Transverse colon (tissue), 4 donors: ENCODE results near the gene EPYC. TPM values are rescaled to one million over a fixed set of nuclear protein-coding genes. Genes with fewer than 3 reads are reported as not detected.

Experiments used
- DNase-seq: peaks from one replicate; pipeline ENCODE4 v3.0.0-alpha.2; 2019
- H3K27ac ChIP-seq, 4 donors: fragments of 200-600 bp; sonication (generic); 2 replicates each; pipeline ENCODE4 v1.5.1; 2016 to 2018; ENCODE audit warnings: inconsistent platforms in 4 of 4
- H3K27me3 ChIP-seq: fragments of 200-600 bp; sonication (generic); 2 replicates; pipeline ENCODE4 v1.5.1; 2017; ENCODE audit warnings: inconsistent platforms
- H3K36me3 ChIP-seq, 4 donors: fragments of 200-600 bp; sonication (generic); 2 replicates each; pipeline ENCODE4 v1.5.1; 2017 to 2019; ENCODE audit warnings: inconsistent platforms in 4 of 4
- H3K4me1 ChIP-seq, 4 donors: fragments of 200-600 bp; sonication (generic); 2 replicates each; pipeline ENCODE4 v1.5.1; 2017 to 2020; ENCODE audit warnings: inconsistent platforms in 4 of 4
- H3K4me3 ChIP-seq, 4 donors: fragments of 200-600 bp; sonication (generic); 1 replicate in 1 of 4; 2 replicates in 3 of 4; pipeline versions ENCODE4 v1.5.1 to v1.6.1; 2017 to 2019; ENCODE audit warnings: inconsistent platforms in 4 of 4
- H3K9me3 ChIP-seq, 2 donors: fragments of 200-600 bp; sonication (generic); 2 replicates each; pipeline ENCODE4 v1.5.1; 2017 to 2019; ENCODE audit warnings: inconsistent platforms in 2 of 2
- CTCF ChIP-seq, 5 experiments: fragments of 200-600 bp in 3 of 5; fragments of 450-650 bp in 2 of 5; sonication (generic) in 3 of 5; IDR thresholded peaks; 1 replicate in 2 of 5; 2 replicates in 3 of 5; pipeline ENCODE4 v1.5.1; 2016 to 2017; ENCODE audit warnings: antibody characterized with exemption in 5 of 5, inconsistent platforms in 3 of 5, mild to moderate bottlenecking in 2 of 5, moderate library complexity in 1 of 5
- EP300 ChIP-seq: sonication (generic); formaldehyde crosslinking; IDR thresholded peaks from one replicate; pipeline ENCODE4 v1.6.1; 2017; ENCODE audit warnings: antibody characterized with exemption, low read depth
- POLR2A ChIP-seq: fragments of 450-650 bp; IDR thresholded peaks from one replicate; pipeline ENCODE4 v1.6.1; 2016; ENCODE audit warnings: antibody characterized with exemption, mild to moderate bottlenecking, moderate library complexity
- POLR2AphosphoS5 ChIP-seq, 3 donors: sonication (generic); formaldehyde crosslinking; IDR thresholded peaks; one replicate each; pipeline ENCODE4 v1.6.1; 2016; ENCODE audit warnings: antibody characterized with exemption in 3 of 3
- WGBS, 2 donors: methylation state at CpG; one replicate each; pipeline ENCODE4 v1.1.5; 2018; ENCODE audit warnings: low coverage in 1 of 2; 5-methylcytosine and 5-hydroxymethylcytosine counted together
- in situ Hi-C, 4 donors: fragments of 200-750 bp; cut with MboI; loops; one replicate each; pipeline versions ENCODE4 v1.15.0 to v1.15.1; 2017; ENCODE audit warnings: low sequenced_read_pairs in 3 of 4, low pct_ligation_motif_present in 1 of 4, low pct_unique_long_range_greater_than_20kb in 1 of 4
- intact Hi-C: fragments of 100-400 bp; cut with DNase I; formaldehyde crosslinking; loops from one replicate; pipeline ENCODE4 v1.15.1; 2023; ENCODE audit warnings: low total_unique reads
- total RNA-seq, 4 donors: library from RNA; depleted of rRNA; stranded (reverse); fragments of >200 nt; gene quantifications; one replicate each; pipeline ENCODE4 v1.1.0, GENCODE V29; 2016

Gene EPYC
- total RNA-seq, 4 donors from 2014 or later: not detected

GRCh38 chr12:90939382-90939781 is 65.4 kb downstream of the EPYC start:
- Histone ChIP-seq H3K36me3 (no peaks in the 10 kb centered on the region), H3K4me1 (no peaks in the 10 kb centered on the region), H3K27me3 (no peaks in the 10 kb centered on the region), H3K4me3 (no peak overlapping the region), H3K9me3 (no peaks in the 10 kb centered on the region), H3K27ac (no peak overlapping the region)
- in situ Hi-C loops (loop anchor here in 1 of 4 donors (25.0 kb wide), 1 partner anchor 1377 kb away; no protein-coding TSS in a partner anchor), intact Hi-C loops (no loop called here)
- 78 to 95% methylated on average over 1 of the region's 1 CpG for WGBS, 2 donors
- no peak for TF ChIP-seq CTCF (IDR thresholded peaks at IDR 0.05)
- no peak for TF ChIP-seq POLR2A
- TF ChIP-seq POLR2AphosphoS5 (IDR thresholded peaks at IDR 0.05): no peak
- TF ChIP-seq EP300: no peak
- DNase-seq: no peak

- H3K27me3 ChIP-seq: no peaks in the 10 kb centered on the region
- in situ Hi-C loops (loop anchor here in 1 of 4 donors (25.0 kb wide), 1 partner anchor 1376 kb away; no protein-coding TSS in a partner anchor), intact Hi-C loops (no loop called here)
- no peaks in the 10 kb centered on the region for H3K4me1 ChIP-seq
- no peak for TF ChIP-seq POLR2A
- TF ChIP-seq POLR2AphosphoS5 (IDR thresholded peaks at IDR 0.05): no peak
- TF ChIP-seq EP300: no peak
- TF ChIP-seq CTCF (IDR thresholded peaks at IDR 0.05): no peak
- no peaks in the 10 kb centered on the region for H3K36me3 ChIP-seq
- no peak overlapping the region for H3K27ac ChIP-seq
- WGBS, 2 donors: 47 to 55% methylated on average over 3 to 6 of the region's 6 CpGs
- H3K9me3 ChIP-seq: no peaks in the 10 kb centered on the region
- DNase-seq: no peak
- H3K4me3 ChIP-seq: no peak overlapping the region
Observed at GRCh38 chr12:90938451-90938850, 66.3 kb downstream of the EPYC start.

GRCh38 chr12:90937651-90938050 is 67.1 kb downstream of the EPYC start:
- WGBS, 2 donors: 52 to 60% methylated on average over 2 of the region's 2 CpGs
- no peaks in the 10 kb centered on the region for H3K27me3 ChIP-seq
- DNase-seq: no peak
- H3K9me3 ChIP-seq: no peaks in the 10 kb centered on the region
- H3K4me3 ChIP-seq: no peak overlapping the region
- TF ChIP-seq CTCF (IDR thresholded peaks at IDR 0.05): no peak
- no peak for TF ChIP-seq POLR2A
- no peak for TF ChIP-seq POLR2AphosphoS5 (IDR thresholded peaks at IDR 0.05)
- no peak for TF ChIP-seq EP300
- no peaks in the 10 kb centered on the region for H3K4me1 ChIP-seq
- H3K36me3 ChIP-seq: no peaks in the 10 kb centered on the region
- intact Hi-C loops (no loop called here), in situ Hi-C loops (loop anchor here in 1 of 4 donors (25.0 kb wide), 1 partner anchor 1375 kb away; no protein-coding TSS in a partner anchor)
- H3K27ac ChIP-seq: no peak overlapping the region

- in situ Hi-C loops: loop anchor here in 1 of 4 donors (25.0 kb wide), 1 partner anchor 1374 kb away; no protein-coding TSS in a partner anchor
Observed at GRCh38 chr12:90936230-90937005, 68.4 kb downstream of the EPYC start.

More at GRCh38 chr12:90936230-90937005, 68.4 kb downstream of the EPYC start:
- WGBS, 2 donors: 84% methylated on average over 3 of the region's 5 CpGs; no CpG with 5 or more reads in 1 of the 2 donors
- H3K27ac ChIP-seq: no peak overlapping the region
- TF ChIP-seq EP300 (no peak), CTCF (IDR thresholded peaks at IDR 0.05) (no peak)
- H3K4me3 ChIP-seq: no peak overlapping the region
- H3K9me3 ChIP-seq: no peaks in the 10 kb centered on the region
- H3K4me1 ChIP-seq: no peaks in the 10 kb centered on the region
- intact Hi-C loops: no loop called here
- no peaks in the 10 kb centered on the region for H3K36me3 ChIP-seq
- no peaks in the 10 kb centered on the region for H3K27me3 ChIP-seq
- DNase-seq: no peak
